H1 (cell line): Measurements from ENCODE around the gene FBXO47. TPM values are rescaled to one million over a fixed set of nuclear protein-coding genes. Genes with fewer than 3 reads are reported as not detected.
A peak's percentile ranks its signal among the peaks of the same experiment; 100 is the strongest.

ENCODE experiments used
- CTCF ChIA-PET: fragments of 300-600 bp; sonication (Branson Sonifier 250); formaldehyde crosslinking; loops from one replicate; lab custom pipeline; 2021; ENCODE audit not compliant: partially characterized antibody; lab: Charles Lee
- POLR2A ChIA-PET: fragments of 300-600 bp; sonication (Branson Sonifier 250); formaldehyde crosslinking; loops from one replicate; lab custom pipeline; 2021; ENCODE audit warnings: inconsistent platforms; ENCODE audit not compliant: partially characterized antibody; lab: Charles Lee
- DNase-seq, 2 experiments: peaks; one replicate each; pipeline versions ENCODE4 v3.0.0 to v3.0.0-alpha.2; 2010 to 2022; ENCODE audit warnings: low spot score in 2 of 2, low read depth in 1 of 2, mixed read lengths in 1 of 2
- FAIRE-seq: peaks from 2 replicates; lab custom pipeline; 2011; peaks lifted over from hg19 to GRCh38; lab: Jason Lieb, UNC
- H2AFZ ChIP-seq: 2 replicates; pipeline ENCODE4 v1.8.1; 2012; ENCODE audit warnings: low read length, inconsistent platforms
- H2AK5ac ChIP-seq: 2 replicates; pipeline ENCODE4 v1.6.1; 2013; ENCODE audit warnings: low read depth, low read length
- H2BK120ac ChIP-seq: replicated peaks from 2 replicates; pipeline ENCODE3; 2013; ENCODE audit warnings: low read depth, low read length, inconsistent platforms
- H2BK12ac ChIP-seq: 2 replicates; pipeline ENCODE4 v1.6.1; 2013; ENCODE audit warnings: low read depth, low read length
- H2BK15ac ChIP-seq: 2 replicates; pipeline ENCODE4 v1.6.1; 2013; ENCODE audit warnings: low read length
- H2BK20ac ChIP-seq: 2 replicates; pipeline ENCODE4 v1.6.1; 2013; ENCODE audit warnings: low read length
- H2BK5ac ChIP-seq: 2 replicates; pipeline ENCODE4 v1.6.1; 2013; ENCODE audit warnings: low read depth, low read length
- H3K14ac ChIP-seq: 2 replicates; pipeline ENCODE4 v1.6.1; 2013; ENCODE audit warnings: inconsistent platforms; ENCODE audit not compliant: insufficient read length
- H3K18ac ChIP-seq: 2 replicates; pipeline ENCODE4 v1.6.1; 2013; ENCODE audit warnings: low read length; ENCODE audit errors: extremely low read depth
- H3K23ac ChIP-seq: 2 replicates; pipeline ENCODE4 v1.6.1; 2013; ENCODE audit warnings: inconsistent platforms; ENCODE audit not compliant: insufficient read length
- H3K23me2 ChIP-seq: 2 replicates; pipeline ENCODE4 v1.6.1; 2013; ENCODE audit warnings: low read depth, low read length
- H3K27ac ChIP-seq: 2 replicates; pipeline ENCODE4 v1.6.1; 2011; ENCODE audit warnings: low read depth, low read length, inconsistent platforms
- H3K27me3 ChIP-seq, 4 experiments: replicated peaks in 1 of 4; 1 replicate in 1 of 4; 2 replicates in 3 of 4; pipeline versions ENCODE4 v1.6.1 to v1.8.1; 2011 to 2013; ENCODE audit warnings: low read length in 3 of 4, mild to moderate bottlenecking in 3 of 4, inconsistent platforms in 2 of 4, mixed read lengths in 2 of 4, moderate library complexity in 1 of 4; ENCODE audit not compliant: control insufficient read depth in 3 of 4, insufficient read depth in 3 of 4; ENCODE audit errors: extremely low read depth in 1 of 4
- H3K36me3 ChIP-seq, 4 experiments: 2 replicates each; pipeline versions ENCODE4 v1.6.1 to v1.8.1; 2011 to 2013; ENCODE audit warnings: mild to moderate bottlenecking in 4 of 4, low read length in 3 of 4, moderate library complexity in 2 of 4, control low read depth in 1 of 4, inconsistent platforms in 1 of 4; ENCODE audit not compliant: insufficient read depth in 4 of 4, control insufficient read depth in 2 of 4
- H3K4ac ChIP-seq: replicated peaks from 2 replicates; pipeline ENCODE3; 2013; ENCODE audit warnings: low read length, low read depth, mixed read lengths, inconsistent platforms; ENCODE audit not compliant: insufficient read length
- H3K4me1 ChIP-seq, 4 experiments: replicated peaks in 1 of 4; 1 replicate in 1 of 4; 2 replicates in 3 of 4; pipeline versions ENCODE4 v1.6.1 to v1.8.1; 2011 to 2013; ENCODE audit warnings: low read length in 3 of 4, inconsistent platforms in 2 of 4, mixed read lengths in 1 of 4; ENCODE audit not compliant: insufficient read depth in 4 of 4, control insufficient read depth in 3 of 4
- H3K4me2 ChIP-seq, 2 experiments: 2 replicates each; pipeline versions ENCODE4 v1.6.1 to v1.8.1; 2011 to 2013; ENCODE audit warnings: low read depth in 2 of 2, low read length in 2 of 2, control low read depth in 1 of 2, inconsistent platforms in 1 of 2, mild to moderate bottlenecking in 1 of 2; ENCODE audit not compliant: insufficient read depth in 1 of 2
- H3K4me3 ChIP-seq, 4 experiments: fragments of 200-600, 300-600 bp in 1 of 4; sonication (generic), shearing (Covaris generic), sonication (Bioruptor Twin) in 1 of 4; 2 replicates each; pipeline versions ENCODE4 v1.5.1 to v1.8.1; 2011 to 2016; ENCODE audit warnings: low read length in 4 of 4, low read depth in 3 of 4, control low read depth in 2 of 4, inconsistent platforms in 2 of 4, mild to moderate bottlenecking in 2 of 4, mixed read lengths in 1 of 4, moderate library complexity in 1 of 4; ENCODE audit not compliant: insufficient read depth in 2 of 4; ENCODE audit errors: extremely low read depth in 1 of 4
- H3K56ac ChIP-seq: replicated peaks from 2 replicates; pipeline ENCODE3; 2013; ENCODE audit warnings: low read depth, mild to moderate bottlenecking, mixed read lengths, low read length, inconsistent platforms; ENCODE audit not compliant: insufficient read length
- H3K79me1 ChIP-seq: 2 replicates; pipeline ENCODE4 v1.6.1; 2013; ENCODE audit warnings: low read depth, low read length, control low read depth
- H3K79me2 ChIP-seq, 2 experiments: 2 replicates each; pipeline versions ENCODE4 v1.6.1 to v1.8.1; 2012 to 2013; ENCODE audit warnings: low read length in 2 of 2, mild to moderate bottlenecking in 2 of 2, inconsistent platforms in 1 of 2; ENCODE audit not compliant: insufficient read depth in 2 of 2, control insufficient read depth in 1 of 2
- H3K9ac ChIP-seq, 4 experiments: replicated peaks in 1 of 4; 1 replicate in 1 of 4; 2 replicates in 3 of 4; pipeline versions ENCODE4 v1.6.1 to v1.8.1; 2011 to 2013; ENCODE audit warnings: low read depth in 3 of 4, low read length in 3 of 4, control low read depth in 2 of 4, mild to moderate bottlenecking in 2 of 4, moderate library complexity in 2 of 4, inconsistent platforms in 1 of 4; ENCODE audit errors: extremely low read depth in 1 of 4
- H3K9me3 ChIP-seq, 2 experiments: 2 replicates each; pipeline versions ENCODE4 v1.6.1 to v1.8.1; 2012 to 2013; ENCODE audit warnings: mild to moderate bottlenecking in 2 of 2, moderate library complexity in 2 of 2, control low read depth in 1 of 2, inconsistent platforms in 1 of 2, low read depth in 1 of 2, low read length in 1 of 2, mixed read lengths in 1 of 2; ENCODE audit not compliant: insufficient read depth in 2 of 2
- H4K20me1 ChIP-seq, 2 experiments: replicated peaks in 1 of 2; 2 replicates each; pipeline versions ENCODE3 to v1.8.1; 2011 to 2013; ENCODE audit warnings: inconsistent platforms in 2 of 2, low read length in 2 of 2, mild to moderate bottlenecking in 1 of 2; ENCODE audit not compliant: insufficient read depth in 2 of 2, control insufficient read depth in 1 of 2
- H4K5ac ChIP-seq: 2 replicates; pipeline ENCODE4 v1.6.1; 2013; ENCODE audit warnings: low read length, low read depth, mixed read lengths, inconsistent platforms; ENCODE audit not compliant: insufficient read length
- H4K8ac ChIP-seq: 2 replicates; pipeline ENCODE4 v1.8.0; 2013; ENCODE audit warnings: mild to moderate bottlenecking, moderate library complexity, low read length, inconsistent platforms; ENCODE audit not compliant: insufficient read depth; ENCODE audit errors: extremely low read depth
- H4K91ac ChIP-seq: replicated peaks from 2 replicates; pipeline ENCODE3; 2013; ENCODE audit warnings: low read length, mixed read lengths, inconsistent platforms; ENCODE audit not compliant: insufficient read length
- HDAC2 ChIP-seq, 2 experiments: fragments of 300-600 bp in 1 of 2; sonication (generic) in 1 of 2; IDR thresholded peaks; 2 replicates each; pipeline ENCODE4 v1.6.1; 2011 to 2012; ENCODE audit warnings: low read depth in 2 of 2, low read length in 2 of 2, mild to moderate bottlenecking in 2 of 2, moderate library complexity in 2 of 2, borderline replicate concordance in 1 of 2, inconsistent platforms in 1 of 2
- KDM1A ChIP-seq: fragments of 200-600, 300-600 bp; sonication (generic); IDR thresholded peaks from 2 replicates; pipeline ENCODE4 v1.7.1; 2016; ENCODE audit warnings: mild to moderate bottlenecking, low read length, borderline replicate concordance
- SP2 ChIP-seq: IDR thresholded peaks from 2 replicates; pipeline ENCODE4 v1.6.1; 2012; ENCODE audit warnings: mild to moderate bottlenecking, low read length, inconsistent platforms
- WGBS, 2 experiments: shearing (Covaris generic) in 1 of 2; methylation state at CpG; one replicate each; pipeline versions ENCODE4 v1.1.6 to v1.1.7; 2013 to 2015; ENCODE audit warnings: low lambda C conversion rate in 2 of 2, mixed read lengths in 2 of 2, inconsistent platforms in 1 of 2, low coverage in 1 of 2, missing lambda C conversion rate in 1 of 2; ENCODE audit not compliant: insufficient replicate concordance in 2 of 2, insufficient coverage in 1 of 2, insufficient read length in 1 of 2; ENCODE audit errors: extremely low coverage in 1 of 2, missing lambda C conversion rate in 1 of 2; 5-methylcytosine and 5-hydroxymethylcytosine counted together
- polyA plus RNA-seq, 7 experiments: library from polyadenylated mRNA; depleted of rRNA in 3 of 7; stranded (reverse) in 5 of 7; unstranded in 2 of 7; fragments of >200 nt in 5 of 7; fragments of 200-250 nt in 2 of 7; gene quantifications; 1 replicate in 5 of 7; 2 replicates in 1 of 7; 4 replicates in 1 of 7; pipeline versions ENCODE4 v1.2.1 to v1.2.3, GENCODE V29; 2011 to 2013; ENCODE audit warnings: missing spikeins in 2 of 7, mixed read lengths in 2 of 7
- total RNA-seq: library from RNA; stranded (reverse); fragmentation: NEBNext Ultra II Directional; extraction: Animal tissue kit (Norgen Biotek cat#: 25700); gene quantifications from 2 replicates; pipeline ENCODE4 v1.2.1, GENCODE V29; 2021

The FBXO47 gene
- total and polyA plus RNA-seq, 2 of the 8 experiments (the other 6 are each of a cell fraction or from before 2014, with no cell fraction given): not detected

DNA sequence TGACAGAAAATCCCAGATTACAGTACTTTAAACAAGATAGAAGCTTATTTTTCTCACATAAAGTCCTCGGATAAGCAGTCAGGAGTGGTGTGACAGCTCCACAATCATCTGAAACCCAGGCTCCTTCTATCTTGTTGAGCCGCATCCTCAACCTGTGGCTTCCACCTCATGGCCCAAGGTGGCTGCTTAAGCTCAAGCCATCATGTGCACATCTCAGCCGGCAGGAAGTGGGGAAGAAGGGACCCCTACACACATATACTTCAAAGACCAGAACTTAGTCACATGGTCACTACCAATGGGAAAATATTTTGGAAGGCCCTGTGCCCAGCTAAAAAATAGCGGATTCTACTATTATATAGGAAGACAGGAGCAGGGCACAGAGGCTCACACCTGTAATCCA is 11.0 kb upstream of the FBXO47 start:
- Histone ChIP-seq H2BK12ac (no peak overlapping the region), H3K27me3 (no peaks in the 10 kb centered on the region), H3K4me1 (no peaks in the 10 kb centered on the region), H3K56ac (no peak overlapping the region), H3K36me3 (no peaks in the 10 kb centered on the region; a peak in 1 of 8 replicates), H2BK120ac (no peak overlapping the region), H3K14ac (no peak overlapping the region), H4K5ac (no peak overlapping the region), H3K23ac (no peak overlapping the region), H3K4ac (no peak overlapping the region), H2AK5ac (no peak overlapping the region), H2BK20ac (no peak overlapping the region), H3K4me2 (no peak overlapping the region), H4K91ac (no peak overlapping the region), H4K8ac (no peak overlapping the region), H3K79me2 (no peaks in the 10 kb centered on the region), H3K27ac (no peak overlapping the region), H3K9ac (no peak overlapping the region), H4K20me1 (no peaks in the 10 kb centered on the region), H3K79me1 (no peaks in the 10 kb centered on the region), H3K18ac (no peak overlapping the region), H2AFZ (no peak overlapping the region), H2BK15ac (no peak overlapping the region), H2BK5ac (no peak overlapping the region), H3K9me3 (no peaks in the 10 kb centered on the region), H3K23me2 (no peaks in the 10 kb centered on the region), H3K4me3 (no peak overlapping the region)
- ChIA-PET POLR2A (interaction anchor here (0.6 kb wide), 2 partner anchors 9 to 99 kb away, joined by 3 read pairs; no protein-coding TSS in a partner anchor), CTCF (interaction anchor here (0.6 to 3.2 kb wide), 9 partner anchors 18 to 204 kb away, joined by 3 to 10 read pairs (median 4); no protein-coding TSS in a partner anchor)
- no peak for FAIRE-seq
- TF ChIP-seq HDAC2 (IDR thresholded peaks at IDR 0.05; ENCODE audit: borderline replicate concordance in 1 of 2, low read depth in 2 of 2, low read length in 2 of 2) (peak in 1 of 2 experiments; percentile 69; a peak in 1 of 4 replicates), KDM1A (peak; percentile 57; the same call in 1 of the 2 replicates), SP2 (no peak)
- 89% methylated on average over 4 of the region's 4 CpGs; no CpG with 5 or more reads in 1 of the 2 experiments for WGBS, 2 experiments
- no peak for DNase-seq
